GM12801 (cell line): ENCODE measurements around the gene TMEM131.

Source experiments
- TF ChIP-seq, protein P1 (sequence below): IDR thresholded peaks from one replicate; pipeline ENCODE4 v1.5.1; 2011; ENCODE audit warnings: control low read depth; ENCODE audit not compliant: insufficient read length; ENCODE audit errors: extremely low read depth

TMEM131 gene

GRCh38 chr2:97784953-97785352 is 210.8 kb downstream of the TMEM131 start:
- TF ChIP-seq, protein P1, sequence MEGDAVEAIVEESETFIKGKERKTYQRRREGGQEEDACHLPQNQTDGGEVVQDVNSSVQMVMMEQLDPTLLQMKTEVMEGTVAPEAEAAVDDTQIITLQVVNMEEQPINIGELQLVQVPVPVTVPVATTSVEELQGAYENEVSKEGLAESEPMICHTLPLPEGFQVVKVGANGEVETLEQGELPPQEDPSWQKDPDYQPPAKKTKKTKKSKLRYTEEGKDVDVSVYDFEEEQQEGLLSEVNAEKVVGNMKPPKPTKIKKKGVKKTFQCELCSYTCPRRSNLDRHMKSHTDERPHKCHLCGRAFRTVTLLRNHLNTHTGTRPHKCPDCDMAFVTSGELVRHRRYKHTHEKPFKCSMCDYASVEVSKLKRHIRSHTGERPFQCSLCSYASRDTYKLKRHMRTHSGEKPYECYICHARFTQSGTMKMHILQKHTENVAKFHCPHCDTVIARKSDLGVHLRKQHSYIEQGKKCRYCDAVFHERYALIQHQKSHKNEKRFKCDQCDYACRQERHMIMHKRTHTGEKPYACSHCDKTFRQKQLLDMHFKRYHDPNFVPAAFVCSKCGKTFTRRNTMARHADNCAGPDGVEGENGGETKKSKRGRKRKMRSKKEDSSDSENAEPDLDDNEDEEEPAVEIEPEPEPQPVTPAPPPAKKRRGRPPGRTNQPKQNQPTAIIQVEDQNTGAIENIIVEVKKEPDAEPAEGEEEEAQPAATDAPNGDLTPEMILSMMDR: no peak

- TF ChIP-seq, protein P1: no peak
These were observed 213.8 kb downstream of the TMEM131 start for GRCh38 chr2:97781981-97782380.

DNA sequence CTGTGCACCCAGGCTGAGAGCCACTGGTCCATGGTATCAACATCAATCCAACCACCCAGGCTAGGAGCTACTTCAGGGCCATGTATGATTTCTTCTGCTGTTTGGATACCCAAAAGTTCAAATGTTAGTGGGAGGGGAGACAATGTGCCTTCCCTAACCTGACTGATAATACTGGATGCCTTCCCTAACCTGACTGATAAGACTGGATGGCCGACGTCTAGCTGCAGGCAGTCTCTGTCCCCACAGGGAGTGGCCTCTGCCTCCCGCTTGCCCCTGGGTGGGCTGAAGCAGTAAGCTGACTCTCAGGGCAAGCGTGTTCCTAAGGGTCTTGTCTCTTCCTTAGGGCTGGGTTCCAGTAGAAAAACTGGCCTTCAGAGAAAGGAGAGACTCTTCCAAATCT is 216.6 kb downstream of the TMEM131 start:
- TF ChIP-seq, protein P1: no peak

DNA sequence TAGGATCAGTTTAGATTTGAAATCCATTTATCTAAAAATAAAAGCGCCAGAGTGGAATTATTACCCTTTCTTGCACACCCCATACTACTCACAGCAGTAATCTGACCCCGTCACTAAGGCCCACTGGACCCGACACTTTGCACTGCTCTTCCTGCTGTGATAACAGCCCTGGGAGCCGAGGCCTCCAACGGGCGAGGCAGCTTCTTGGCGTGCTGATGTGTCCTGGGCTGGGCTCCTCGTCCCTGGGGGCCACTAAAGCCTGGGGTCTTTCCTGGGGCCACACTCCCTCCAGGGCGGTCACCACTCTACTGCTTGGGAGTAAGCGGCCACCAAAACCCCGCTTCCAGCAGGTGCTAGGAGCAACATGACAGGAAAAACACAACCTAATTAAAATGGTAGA is 220.7 kb downstream of the TMEM131 start:
- TF ChIP-seq, protein P1: no peak

GRCh38 chr2:97774425-97774824 is 221.3 kb downstream of the TMEM131 start:
- TF ChIP-seq, protein P1: no peak

- TF ChIP-seq, protein P1: no peak
These were observed 225.3 kb downstream of the TMEM131 start for GRCh38 chr2:97770445-97770844.

DNA sequence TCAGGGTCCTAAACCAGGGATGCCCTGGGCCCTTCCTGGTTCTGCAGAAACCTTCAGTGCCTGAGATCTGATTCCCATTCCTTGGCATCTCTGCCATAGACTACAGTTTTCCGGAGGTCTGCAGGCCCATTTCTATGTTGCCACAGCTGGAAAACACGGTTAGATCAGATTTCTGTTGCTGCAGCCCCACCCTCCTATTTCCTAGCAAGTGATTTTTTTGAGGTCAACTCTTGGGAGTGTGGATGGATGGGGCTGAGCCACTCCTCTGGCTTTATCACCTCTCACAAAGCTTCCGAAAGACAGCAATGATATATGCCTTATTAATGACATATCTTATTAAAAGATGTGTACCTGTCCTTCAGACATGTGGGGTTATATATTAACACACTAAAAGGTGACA is 226.0 kb downstream of the TMEM131 start:
- TF ChIP-seq, protein P1: no peak

GRCh38 chr2:97769308-97769707 is 226.4 kb downstream of the TMEM131 start:
- TF ChIP-seq, protein P1: no peak
